Measurements from ENCODE around the gene LAMC2. TPM values are rescaled to one million over a fixed set of nuclear protein-coding genes. Genes with fewer than 3 reads are reported as not detected.

Gene LAMC2
- total and polyA plus RNA-seq, 10 of the 15 experiments (the other 5 are each of a cell fraction or from before 2014, with no cell fraction given): 0.27 to 1.5 (median 0.92) TPM

DNA sequence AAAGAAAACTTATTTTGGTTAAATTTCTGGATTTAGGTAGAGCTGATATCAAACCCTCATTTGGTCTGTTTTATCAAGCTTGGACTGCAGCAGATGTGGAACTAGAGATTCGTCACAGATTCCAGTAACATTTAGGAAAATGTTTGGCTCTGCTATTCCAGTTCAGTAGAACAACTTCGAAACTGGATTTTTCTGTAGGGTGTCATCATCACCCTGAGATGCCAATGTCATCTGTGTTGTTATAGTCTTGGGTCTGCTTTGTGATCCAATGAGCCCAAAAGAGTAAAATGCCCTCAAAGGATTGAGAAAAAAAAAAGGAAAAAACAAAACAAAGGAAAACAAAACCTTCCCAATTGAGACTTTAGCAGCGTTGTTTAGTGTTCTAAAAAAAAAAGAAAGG is 55.4 kb downstream of the LAMC2 start:
- no TSS peak for BruUV-seq (replicated peaks)
- POLR2A ChIA-PET: interaction anchor here (0.6 to 1.0 kb wide), 3 partner anchors 23 to 152 kb away, joined by 3 read pairs; no protein-coding TSS in a partner anchor

More for the DNA sequence above, 55.4 kb downstream of the LAMC2 start:
- no peaks in the 10 kb centered on the region for H3K79me2 ChIP-seq (ENCODE audit: control insufficient read depth, insufficient read depth, low read length)
- no peak for ATAC-seq
- no peaks in the 10 kb centered on the region for H4K20me1 ChIP-seq (ENCODE audit: control insufficient read depth, insufficient read depth)
- DNase-seq (ENCODE audit: low read depth, low spot score): no peak
- ChIA-PET SMC1A (ENCODE audit: uncharacterized antibody, unreplicated experiment) (interaction anchor here (1.4 kb wide), 1 partner anchor 36 kb away, joined by 4 read pairs; no protein-coding TSS in a partner anchor), CTCF (interaction anchor here (0.6 to 2.5 kb wide), 5 partner anchors 8 to 28 kb away, joined by 3 to 16 read pairs (median 3); no protein-coding TSS in a partner anchor), RAD21 (ENCODE audit: unreplicated experiment) (no interaction called here)
- FAIRE-seq: no peak
- no peak overlapping the region for H3K9ac ChIP-seq (ENCODE audit: control insufficient read depth, insufficient read depth, low read length)
- TF ChIP-seq SMARCA5 (IDR thresholded peaks at IDR 0.05) (no peak), RCOR1 (conservative IDR thresholded peaks at IDR 0.05; ENCODE audit: low read depth, low read length) (no peak), WRNIP1 (IDR thresholded peaks at IDR 0.05; ENCODE audit: borderline replicate concordance, low read depth, low read length) (no peak), ZNF274 (IDR thresholded peaks at IDR 0.05; ENCODE audit: insufficient read depth, insufficient read length) (no peak), CBX3 (IDR thresholded peaks at IDR 0.05; ENCODE audit: borderline replicate concordance, low read depth) (no peak), HDAC2 (IDR thresholded peaks at IDR 0.05) (no peak), HDAC6 (IDR thresholded peaks at IDR 0.05; ENCODE audit: unreplicated experiment) (no peak)
- TF ChIP-seq, protein P1, sequence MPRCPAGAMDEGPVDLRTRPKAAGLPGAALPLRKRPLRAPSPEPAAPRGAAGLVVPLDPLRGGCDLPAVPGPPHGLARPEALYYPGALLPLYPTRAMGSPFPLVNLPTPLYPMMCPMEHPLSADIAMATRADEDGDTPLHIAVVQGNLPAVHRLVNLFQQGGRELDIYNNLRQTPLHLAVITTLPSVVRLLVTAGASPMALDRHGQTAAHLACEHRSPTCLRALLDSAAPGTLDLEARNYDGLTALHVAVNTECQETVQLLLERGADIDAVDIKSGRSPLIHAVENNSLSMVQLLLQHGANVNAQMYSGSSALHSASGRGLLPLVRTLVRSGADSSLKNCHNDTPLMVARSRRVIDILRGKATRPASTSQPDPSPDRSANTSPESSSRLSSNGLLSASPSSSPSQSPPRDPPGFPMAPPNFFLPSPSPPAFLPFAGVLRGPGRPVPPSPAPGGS (IDR thresholded peaks at IDR 0.05; ENCODE audit: borderline replicate concordance, insufficient read depth, low read depth, low read length, poor library complexity, severe bottlenecking): no peak
- TF ChIP-seq, protein P2, sequence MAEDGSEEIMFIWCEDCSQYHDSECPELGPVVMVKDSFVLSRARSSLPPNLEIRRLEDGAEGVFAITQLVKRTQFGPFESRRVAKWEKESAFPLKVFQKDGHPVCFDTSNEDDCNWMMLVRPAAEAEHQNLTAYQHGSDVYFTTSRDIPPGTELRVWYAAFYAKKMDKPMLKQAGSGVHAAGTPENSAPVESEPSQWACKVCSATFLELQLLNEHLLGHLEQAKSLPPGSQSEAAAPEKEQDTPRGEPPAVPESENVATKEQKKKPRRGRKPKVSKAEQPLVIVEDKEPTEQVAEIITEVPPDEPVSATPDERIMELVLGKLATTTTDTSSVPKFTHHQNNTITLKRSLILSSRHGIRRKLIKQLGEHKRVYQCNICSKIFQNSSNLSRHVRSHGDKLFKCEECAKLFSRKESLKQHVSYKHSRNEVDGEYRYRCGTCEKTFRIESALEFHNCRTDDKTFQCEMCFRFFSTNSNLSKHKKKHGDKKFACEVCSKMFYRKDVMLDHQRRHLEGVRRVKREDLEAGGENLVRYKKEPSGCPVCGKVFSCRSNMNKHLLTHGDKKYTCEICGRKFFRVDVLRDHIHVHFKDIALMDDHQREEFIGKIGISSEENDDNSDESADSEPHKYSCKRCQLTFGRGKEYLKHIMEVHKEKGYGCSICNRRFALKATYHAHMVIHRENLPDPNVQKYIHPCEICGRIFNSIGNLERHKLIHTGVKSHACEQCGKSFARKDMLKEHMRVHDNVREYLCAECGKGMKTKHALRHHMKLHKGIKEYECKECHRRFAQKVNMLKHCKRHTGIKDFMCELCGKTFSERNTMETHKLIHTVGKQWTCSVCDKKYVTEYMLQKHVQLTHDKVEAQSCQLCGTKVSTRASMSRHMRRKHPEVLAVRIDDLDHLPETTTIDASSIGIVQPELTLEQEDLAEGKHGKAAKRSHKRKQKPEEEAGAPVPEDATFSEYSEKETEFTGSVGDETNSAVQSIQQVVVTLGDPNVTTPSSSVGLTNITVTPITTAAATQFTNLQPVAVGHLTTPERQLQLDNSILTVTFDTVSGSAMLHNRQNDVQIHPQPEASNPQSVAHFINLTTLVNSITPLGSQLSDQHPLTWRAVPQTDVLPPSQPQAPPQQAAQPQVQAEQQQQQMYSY (CRISPR knock-in tag; IDR thresholded peaks at IDR 0.05): no peak
- TF ChIP-seq, protein P3, sequence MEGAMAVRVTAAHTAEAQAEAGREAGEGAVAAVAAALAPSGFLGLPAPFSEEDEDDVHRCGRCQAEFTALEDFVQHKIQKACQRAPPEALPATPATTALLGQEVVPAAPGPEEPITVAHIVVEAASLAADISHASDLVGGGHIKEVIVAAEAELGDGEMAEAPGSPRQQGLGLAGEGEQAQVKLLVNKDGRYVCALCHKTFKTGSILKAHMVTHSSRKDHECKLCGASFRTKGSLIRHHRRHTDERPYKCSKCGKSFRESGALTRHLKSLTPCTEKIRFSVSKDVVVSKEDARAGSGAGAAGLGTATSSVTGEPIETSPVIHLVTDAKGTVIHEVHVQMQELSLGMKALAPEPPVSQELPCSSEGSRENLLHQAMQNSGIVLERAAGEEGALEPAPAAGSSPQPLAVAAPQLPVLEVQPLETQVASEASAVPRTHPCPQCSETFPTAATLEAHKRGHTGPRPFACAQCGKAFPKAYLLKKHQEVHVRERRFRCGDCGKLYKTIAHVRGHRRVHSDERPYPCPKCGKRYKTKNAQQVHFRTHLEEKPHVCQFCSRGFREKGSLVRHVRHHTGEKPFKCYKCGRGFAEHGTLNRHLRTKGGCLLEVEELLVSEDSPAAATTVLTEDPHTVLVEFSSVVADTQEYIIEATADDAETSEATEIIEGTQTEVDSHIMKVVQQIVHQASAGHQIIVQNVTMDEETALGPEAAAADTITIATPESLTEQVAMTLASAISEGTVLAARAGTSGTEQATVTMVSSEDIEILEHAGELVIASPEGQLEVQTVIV (IDR thresholded peaks at IDR 0.05; ENCODE audit: borderline replicate concordance, partially characterized antibody): no peak
- intact Hi-C loops (cut with micrococcal nuclease; ENCODE audit: unreplicated experiment) (no loop called here), in situ Hi-C loops (cut with MboI) (no loop called here)
- no peaks in the 10 kb centered on the region for H3K4me1 ChIP-seq (ENCODE audit: control insufficient read depth, insufficient read depth, low read length)
- H3K4me3 ChIP-seq: no peak overlapping the region
- H3K27me3 ChIP-seq (replicated peaks in 1 of 2; ENCODE audit: control insufficient read depth in 2 of 2, insufficient read depth in 2 of 2, low read length in 1 of 2): no peaks in the 10 kb centered on the region
- H3K9me3 ChIP-seq (replicated peaks; ENCODE audit: control insufficient read depth, insufficient read depth, low read length): no peaks in the 10 kb centered on the region
- H3K36me3 ChIP-seq (ENCODE audit: control insufficient read depth in 2 of 2, insufficient read depth in 2 of 2, low read length in 1 of 2): no peaks in the 10 kb centered on the region
- H3K4me2 ChIP-seq (ENCODE audit: control insufficient read depth, insufficient read depth): no peak overlapping the region
- no peak overlapping the region for H3K27ac ChIP-seq (ENCODE audit: control insufficient read depth, insufficient read depth)
- H2AFZ ChIP-seq (ENCODE audit: control insufficient read depth, low read depth, low read length): no peak overlapping the region
- WGBS (ENCODE audit: insufficient coverage, insufficient replicate concordance, low lambda C conversion rate, missing lambda C conversion rate): 0% methylated on average over 3 of the region's 3 CpGs
